NCI-H2227 (cell line): ENCODE measurements around the gene CHIT1.

Experiments
- DNase-seq: peaks from one replicate; lab custom pipeline; 2025; ENCODE audit not compliant: unreplicated experiment; lab: John Stamatoyannopoulos, UW

The CHIT1 gene

DNA sequence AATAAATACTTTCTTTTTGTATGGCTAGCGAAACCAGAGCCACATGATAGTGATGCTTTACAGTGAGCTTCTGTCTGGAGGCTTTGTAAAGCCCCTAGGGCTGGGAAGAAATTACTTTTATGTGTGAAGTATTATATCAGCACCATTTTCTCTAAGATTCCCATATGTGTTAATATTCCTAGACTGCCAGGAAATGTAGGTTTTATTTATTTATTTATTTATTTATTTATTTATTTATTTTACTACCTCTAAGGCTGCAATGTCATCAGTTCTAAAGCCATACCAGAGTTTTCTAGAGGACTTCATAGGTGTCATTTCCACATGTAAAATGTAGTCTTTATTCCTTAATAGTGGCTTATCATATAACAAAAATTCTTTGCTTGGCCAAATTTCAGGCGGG lies 38.5 kb downstream of the CHIT1 start:
- DNase-seq = no peak

DNA sequence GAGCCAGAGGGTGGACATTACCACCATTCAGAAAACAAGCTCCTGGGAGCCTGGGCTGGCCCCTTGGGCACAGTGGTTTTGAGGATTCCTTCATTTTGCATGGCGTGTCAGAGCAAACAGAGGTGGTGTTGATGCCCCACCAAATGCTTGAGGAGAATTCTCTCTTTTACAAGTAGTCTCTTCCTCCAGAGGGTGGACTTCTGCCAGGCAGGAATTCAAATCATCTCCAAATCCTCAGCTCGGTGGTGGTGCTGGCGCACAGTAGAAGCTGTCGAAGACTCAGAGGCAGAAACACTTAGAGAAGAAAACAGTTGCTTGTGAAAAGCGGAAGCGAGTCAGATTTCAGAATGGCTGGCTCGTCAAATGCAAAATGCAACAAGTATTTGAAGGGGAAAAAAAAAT lies 39.5 kb downstream of the CHIT1 start:
- DNase-seq = no peak

DNA sequence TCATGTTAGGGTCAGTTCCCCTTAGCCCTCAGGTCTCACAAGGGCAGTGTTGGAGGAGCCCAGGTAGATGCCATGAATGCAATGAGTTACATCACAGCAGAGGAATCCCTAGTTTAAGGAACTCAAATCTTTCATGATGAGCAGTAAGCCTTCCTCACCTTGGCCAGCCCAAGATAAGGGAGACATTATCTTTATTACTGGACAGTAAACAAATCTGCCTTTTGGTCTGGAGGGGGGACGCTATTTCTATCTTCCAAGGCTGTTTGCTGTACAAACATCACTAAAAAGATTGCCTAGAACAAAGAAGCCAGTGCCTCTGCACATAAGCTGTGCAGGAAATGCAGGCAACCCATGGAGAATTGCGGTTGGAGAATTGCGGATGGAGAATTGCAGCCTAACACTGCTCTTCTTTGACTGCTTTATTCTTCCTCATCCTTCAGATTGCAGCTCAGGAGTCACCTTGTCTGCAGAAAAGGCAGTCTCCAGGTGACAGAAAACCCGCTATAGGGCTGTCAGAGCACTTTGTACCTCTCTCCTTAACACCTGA lies 40.7 kb downstream of the CHIT1 start:
- DNase-seq = no peak

DNA sequence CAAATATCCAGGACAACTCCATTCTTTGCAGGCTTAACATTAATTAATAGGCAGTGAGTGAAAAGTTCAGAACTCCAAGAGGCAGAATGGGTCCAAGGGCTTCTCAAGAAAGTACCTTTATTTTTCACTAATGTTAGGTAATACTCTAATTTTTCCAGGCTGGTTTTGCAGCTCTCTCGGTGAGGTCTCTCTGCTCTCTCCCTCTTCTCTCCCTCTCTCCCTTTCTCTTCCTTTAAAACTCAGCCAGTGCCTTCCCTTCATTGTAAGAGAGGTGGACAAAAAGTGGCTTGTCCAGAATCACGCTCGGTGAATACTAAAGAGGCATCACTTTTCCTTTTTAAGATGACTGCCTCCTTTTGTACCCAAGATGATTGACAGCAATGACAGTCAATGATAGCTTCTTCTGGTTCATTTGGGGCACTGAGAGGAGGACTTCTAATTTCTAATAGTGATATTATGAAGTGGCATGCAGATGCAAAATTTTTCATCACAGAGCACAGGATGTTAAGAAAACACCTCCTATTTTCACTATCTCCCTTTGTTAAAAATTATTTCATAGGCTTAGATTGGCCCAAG lies 41.7 kb downstream of the CHIT1 start:
- DNase-seq = no peak

DNA sequence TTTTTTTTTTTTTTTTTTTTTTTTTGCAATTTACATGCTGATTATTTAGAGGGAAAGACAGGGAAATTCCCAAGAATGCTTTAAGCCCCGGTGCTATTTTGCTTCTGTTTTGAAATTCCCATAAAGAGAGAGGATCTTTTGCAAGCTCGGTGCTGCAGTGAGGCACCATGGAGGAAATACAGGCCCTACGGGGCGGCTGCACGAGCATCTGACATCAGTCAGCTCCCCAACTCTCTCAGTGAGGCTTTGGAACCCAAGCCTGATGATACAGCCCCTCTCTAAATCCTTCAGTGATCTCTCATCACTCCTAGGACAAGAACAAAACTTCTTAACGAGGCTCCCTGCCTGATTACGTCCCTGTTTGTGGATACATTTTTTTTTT lies 42.2 kb downstream of the CHIT1 start:
- no peak for DNase-seq

DNA sequence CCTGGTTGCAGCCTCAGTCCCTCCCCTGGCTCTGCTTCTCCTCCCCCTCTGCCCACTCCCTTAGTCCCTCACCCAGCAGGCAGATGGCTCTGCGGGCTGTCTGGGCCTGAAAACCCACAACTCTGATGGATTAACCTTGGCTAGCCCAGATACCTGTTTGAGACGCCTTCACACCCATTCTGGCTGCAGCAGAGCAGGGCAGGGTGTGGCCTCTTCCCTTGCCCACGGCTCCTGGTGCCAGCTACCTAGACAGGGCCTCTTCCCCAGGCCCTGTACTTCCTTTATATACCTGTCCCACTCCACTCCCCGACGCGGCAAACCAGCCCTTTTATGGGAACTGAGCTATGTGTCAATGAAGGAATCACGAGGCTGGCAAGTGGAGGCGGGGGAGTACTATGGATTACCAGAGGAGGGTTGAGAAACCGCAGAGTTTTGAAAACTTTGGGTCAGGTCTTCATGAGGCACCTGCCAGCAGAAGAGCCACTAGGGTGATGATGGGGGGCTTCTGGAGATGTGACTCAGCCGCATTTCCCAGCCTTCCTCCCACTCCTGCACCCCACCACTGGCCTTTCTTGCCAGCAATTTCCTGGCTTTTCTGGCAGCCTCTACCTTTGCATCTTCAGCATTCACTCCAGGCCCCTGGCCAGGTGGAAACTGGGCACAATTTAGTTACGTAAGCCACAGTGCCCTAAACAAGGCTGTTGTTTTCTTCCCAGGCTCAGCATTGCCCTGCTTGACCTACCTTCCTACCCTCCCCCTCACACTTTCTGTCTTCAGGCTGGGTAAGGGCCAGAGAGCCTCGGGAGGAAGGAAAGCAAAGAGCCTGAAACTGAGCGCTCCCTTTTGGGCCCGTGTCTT lies 42.8 kb downstream of the CHIT1 start, which contains the start of gene CHI3L1:
TSS of gene CHI3L1 (minus strand) at position 259 of the 858 bp plus-strand sequence. CDS start at position 178, 81 bp downstream.
- no peak for DNase-seq

DNA sequence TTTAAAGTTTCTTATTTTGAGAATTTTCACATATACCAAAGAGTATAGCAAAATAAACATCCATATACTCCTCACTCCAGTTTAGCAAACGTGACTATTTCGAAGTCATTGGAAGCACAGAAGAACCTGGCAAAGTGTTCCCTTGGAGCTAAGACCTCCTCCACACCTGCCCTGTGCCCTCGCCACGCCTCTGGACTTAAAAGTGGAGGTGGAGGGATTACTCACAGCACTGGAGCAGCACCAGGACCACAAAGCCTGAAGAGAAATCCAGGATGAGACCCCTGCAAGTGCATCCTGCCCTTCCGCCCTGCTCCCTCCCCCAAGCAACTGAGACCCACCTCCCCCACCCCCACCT lies 43.4 kb downstream of the CHIT1 start:
- DNase-seq = no peak

DNA sequence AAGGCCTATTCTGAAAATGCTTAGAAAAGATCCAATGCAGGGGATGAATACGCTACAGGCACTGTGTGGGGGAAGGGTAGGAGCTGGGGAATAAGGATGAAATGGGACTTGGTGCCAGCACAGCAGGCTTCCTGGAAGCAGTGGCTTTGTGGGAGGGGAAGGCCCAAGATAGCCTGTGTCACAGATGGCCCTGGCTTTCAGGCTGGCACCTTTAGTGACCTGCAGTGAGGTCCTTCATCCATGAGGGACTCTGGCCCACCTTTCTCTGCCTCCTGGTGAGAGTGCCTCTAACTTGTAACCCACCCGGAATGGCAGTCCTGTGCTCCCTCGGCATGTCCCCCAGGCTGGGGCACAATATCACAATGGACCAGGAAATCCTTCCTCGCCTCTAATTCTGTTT lies 43.9 kb downstream of the CHIT1 start:
- DNase-seq = no peak

DNA sequence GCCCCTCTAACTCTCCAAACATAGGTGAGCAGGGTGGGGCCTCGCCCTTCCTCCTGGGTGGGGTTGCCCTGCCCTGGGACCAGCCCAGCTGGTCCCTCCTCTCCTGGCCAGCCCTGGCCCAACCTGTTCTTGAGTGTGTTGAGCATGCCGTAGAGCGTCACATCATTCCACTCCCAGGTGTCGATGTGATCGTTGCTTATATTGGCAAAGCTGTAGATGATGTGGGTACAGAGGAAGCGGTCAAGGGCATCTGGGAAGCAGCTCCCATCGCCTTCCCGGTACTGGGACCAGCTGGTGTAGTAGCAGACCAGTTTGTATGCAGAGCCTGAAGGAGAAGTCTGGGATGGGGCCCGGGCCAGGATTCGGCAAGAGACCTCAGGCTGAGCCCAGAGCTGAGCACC lies 44.4 kb downstream of the CHIT1 start:
- DNase-seq = no peak

DNA sequence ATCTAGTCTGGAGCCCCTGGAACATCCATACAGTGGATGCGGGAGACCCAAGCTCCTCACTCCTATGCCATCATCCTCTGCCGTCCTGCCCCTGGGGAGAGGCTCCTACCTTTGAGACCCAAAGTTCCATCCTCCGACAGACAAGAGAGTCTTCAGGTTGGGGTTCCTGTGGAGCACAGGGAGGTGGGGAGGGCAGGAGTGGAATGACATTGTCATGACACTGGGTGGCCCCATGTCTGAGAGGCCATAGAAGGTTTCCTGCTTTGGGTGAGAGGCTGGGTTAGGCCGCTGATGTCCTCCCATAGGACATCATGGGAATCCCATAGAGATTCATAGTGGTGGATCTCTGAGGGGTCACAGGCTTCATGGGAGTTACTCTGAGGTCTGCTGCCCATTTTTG lies 45.0 kb downstream of the CHIT1 start:
- DNase-seq = no peak

DNA sequence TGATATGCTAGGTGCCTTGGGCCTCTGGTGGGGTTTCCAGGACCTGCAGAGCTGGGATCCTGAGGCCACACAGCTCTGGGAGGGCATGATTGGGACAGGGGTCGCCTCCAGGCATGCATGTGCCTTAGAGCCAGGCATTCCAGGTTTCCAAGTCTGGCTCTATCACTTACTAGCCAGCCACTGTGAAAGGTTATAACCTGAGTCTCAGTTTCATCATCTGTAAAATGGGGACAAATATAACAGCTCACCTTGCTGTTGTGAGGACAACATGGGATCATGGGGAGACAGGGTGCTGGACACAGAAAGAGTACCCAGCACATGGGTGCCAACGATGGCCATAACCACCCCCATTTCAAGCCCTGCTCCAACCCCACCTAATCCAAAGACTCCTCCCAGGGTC lies 45.6 kb downstream of the CHIT1 start:
- no peak for DNase-seq

DNA sequence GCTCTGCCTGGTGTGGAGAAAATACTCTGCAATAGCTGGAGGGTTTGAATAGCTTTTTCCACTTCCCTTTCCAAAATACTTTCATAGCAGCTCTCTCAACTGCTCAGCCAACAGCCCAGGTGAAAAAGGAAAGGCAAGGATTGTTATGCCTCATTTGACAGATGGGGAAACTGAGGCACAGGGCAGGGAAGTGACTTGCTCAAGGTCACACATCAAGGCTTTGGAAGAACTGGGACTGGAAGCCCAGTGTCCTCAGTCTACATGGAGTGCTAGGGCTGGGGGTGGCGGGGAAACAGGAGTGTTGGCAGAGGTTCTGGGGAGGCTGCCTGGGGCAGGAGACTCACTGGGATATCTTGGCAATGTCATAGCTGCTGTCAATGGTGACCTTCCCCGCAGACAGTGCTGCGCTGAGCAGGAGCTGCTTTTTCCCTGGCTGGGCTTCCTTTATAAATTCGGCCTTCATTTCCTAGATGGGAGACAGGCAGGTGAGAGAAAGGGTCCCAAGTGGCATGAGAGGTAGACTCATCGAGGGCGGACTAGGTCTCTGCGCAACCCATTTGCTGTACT lies 47.0 kb downstream of the CHIT1 start:
- DNase-seq = no peak

DNA sequence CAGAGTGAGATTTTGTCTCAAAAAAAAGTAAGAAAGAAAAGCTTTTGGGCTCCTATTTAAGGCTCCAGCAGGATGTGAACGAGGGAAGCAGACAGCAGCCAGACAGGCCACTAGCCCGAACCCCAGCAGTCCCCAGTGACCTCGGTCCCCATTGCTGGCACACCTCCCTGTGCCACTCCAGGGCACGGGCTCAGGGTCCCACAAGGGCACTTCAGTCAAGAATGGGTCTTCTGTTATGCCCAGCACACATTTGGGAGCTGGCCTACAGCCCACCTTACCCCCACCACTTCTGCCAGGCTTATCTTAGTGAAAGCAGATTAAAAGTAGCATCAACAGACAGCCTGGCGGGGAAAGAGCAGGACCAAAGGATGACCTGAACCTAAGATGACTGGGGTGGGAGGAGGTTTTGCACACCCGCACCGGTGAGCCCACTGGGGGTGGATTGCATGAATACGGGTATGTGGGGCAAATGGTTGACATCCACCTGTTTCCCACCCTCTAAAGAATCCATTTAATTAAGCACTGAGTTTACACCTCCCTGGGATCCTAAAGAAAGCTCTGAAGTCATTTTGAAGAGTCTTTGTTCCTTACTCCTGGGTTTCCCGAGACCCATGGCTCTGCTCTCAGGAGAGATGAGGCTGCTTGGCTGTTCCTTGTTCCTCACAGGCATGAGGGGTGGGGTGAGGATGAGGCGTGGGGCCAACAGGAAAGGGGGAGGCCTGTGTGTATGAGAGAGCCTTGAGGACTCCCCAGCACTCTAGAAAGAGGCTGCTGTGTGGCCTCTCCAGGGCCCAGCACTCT lies 47.7 kb downstream of the CHIT1 start:
- DNase-seq = no peak

DNA sequence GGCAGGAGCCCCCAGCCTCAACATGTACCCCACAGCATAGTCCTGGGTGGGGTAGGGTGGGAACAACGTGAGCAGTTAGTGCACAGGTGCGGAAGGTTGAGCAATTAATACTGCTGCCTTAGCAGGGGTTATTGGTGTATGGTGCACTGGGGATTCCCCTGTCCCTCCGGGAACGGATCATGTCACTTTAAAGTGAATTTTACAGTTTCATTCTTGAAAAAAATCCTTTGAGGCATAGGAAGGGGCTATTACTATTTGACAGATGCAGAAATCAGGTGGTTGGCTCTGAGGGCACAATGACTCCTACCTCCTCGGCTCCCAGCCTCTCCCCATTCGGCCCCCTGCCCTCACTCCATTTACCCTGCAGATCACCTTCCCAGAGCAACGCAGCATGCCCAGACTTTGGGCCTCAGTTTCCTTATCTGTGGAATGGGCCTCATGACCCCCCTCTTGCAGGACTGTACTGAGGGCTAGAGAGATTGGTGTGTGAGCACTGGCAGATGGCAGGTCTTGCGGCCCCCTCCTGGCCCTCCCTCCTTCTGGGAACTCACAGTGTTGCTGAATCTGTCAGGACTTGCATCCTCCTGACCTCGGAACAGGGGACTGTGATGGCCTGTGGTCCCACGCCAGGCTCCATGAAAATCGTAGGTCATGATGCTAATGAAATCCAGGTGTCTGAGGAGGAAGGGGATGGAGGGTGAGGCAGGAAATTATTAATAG lies 48.7 kb downstream of the CHIT1 start:
- no peak for DNase-seq

DNA sequence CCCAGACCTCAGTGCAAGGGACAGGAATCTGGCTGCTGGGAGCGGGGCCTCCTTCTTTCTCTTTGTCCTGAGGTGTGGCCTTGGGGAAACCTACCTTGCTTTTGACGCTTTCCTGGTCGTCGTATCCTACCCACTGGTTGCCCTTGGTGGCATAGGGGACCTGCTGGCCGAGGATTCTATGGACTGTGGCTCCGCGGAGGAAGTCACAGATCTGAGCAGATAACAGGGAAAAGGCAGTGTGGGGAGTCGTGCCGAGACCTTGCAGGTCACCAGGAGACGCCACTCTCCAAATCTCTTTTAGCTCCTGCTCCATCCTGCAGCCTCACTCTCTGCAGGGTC lies 49.8 kb downstream of the CHIT1 start:
- DNase-seq = no peak

DNA sequence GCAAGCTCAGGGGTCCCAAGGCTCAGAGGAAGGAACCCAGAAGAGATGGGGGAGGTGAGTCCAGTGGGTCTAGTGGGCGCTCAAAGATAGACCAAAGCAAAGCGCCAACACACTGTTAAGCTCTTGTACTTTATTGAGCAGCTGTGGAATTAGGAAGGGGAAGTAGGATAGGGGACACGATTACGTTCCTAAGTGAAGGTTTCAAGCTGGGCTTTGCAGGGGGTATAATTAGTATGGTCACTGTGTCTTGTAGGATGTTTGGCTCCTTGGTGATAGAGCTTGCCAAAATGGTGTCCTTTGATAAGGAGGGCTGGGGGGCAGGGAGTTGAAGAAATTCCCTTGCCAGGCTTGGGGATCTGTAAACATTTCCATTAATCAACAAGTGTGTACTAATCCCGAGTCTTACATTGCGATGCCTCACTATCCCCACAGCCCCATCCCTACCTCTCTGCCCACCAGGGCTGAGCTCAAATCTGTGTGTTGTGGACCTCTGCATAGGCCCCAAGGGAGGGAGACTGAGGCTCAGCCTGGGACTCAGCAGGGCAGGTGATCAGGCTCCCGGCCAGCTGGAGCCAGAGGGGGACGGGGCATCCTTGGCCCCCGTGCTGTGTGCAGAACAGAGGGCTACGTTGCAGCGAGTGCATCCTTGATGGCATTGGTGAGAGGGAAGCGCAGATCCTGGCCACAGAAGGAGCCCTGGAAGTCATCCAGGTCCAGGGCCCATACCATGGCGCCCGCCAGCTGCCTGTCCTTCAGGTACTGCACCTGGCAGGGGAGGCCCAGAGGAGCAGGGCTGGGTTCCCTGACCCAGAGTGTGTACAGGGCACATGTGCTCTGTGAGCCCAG lies 50.4 kb downstream of the CHIT1 start:
- DNase-seq = no peak

DNA sequence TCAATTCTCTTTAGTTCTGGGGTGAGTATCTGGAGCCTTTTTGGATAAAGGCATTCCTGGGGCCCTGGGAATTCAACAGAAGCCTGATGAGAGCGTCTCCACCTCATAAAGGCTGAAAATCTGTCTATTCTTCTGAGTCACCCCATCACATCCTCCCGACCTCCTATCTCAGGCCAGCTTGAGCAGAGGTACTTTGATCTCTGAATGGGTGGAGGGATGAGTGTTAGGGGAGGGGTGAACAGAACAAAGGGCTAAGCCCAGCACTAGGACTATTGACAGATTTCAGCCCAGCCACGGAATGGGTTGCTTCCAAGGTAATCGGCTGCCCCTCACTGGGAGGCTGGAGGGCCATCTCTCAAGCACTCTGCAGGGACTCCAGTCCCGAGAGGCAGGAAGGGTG lies 51.4 kb downstream of the CHIT1 start:
- no peak for DNase-seq

DNA sequence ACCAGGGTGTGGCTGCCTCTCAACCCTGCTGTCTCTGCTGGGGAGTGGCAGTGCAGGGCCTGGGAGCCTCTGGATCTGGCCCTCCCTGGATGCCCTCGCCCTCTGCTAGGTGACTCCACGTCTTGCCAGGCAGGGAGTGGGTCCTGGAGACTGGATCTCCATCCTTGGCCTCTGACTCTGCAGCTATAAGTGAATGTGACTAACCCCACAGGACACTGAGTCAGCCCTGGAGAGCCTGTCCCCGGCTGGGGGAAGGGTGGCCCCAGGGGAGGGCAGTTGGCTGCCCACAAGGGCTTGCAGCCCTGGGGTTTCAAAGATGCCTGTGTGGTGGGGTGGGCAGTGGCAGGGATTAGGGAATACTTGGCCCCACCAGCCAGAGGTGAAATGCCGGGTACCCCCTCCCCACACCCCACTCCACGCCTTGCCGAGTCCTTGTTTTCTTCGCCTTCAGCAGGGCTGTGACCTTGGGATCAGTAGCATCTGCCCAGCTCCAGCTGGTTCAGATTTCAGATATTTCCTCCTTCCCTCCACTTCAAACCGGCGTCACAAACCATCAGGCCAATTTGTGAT lies 51.9 kb downstream of the CHIT1 start:
- DNase-seq = no peak

DNA sequence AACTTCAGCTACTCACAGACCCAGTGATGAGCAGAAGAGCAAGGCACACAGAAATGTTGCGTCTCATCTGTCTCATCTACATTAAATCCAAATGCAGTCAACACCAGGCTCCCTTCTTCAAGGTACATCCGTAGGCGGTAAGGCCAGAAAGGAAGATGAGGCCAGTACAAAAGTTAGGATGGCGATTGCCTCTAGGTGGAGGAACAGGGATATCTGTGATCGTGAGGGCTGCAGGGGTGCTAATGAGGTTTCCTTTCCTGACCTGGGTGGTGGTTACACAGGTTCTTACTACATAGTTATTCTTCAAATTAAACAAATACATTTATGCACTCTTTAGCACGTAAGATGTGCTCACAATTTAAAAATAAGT lies 52.5 kb downstream of the CHIT1 start:
- DNase-seq = no peak
